ENCODE data around the gene TTLL9. TPM values are rescaled to one million over a fixed set of nuclear protein-coding genes. Genes with fewer than 3 reads are reported as not detected.

The TTLL9 gene
- total RNA-seq, 1 donor from 2014 or later: 0.23 TPM

DNA sequence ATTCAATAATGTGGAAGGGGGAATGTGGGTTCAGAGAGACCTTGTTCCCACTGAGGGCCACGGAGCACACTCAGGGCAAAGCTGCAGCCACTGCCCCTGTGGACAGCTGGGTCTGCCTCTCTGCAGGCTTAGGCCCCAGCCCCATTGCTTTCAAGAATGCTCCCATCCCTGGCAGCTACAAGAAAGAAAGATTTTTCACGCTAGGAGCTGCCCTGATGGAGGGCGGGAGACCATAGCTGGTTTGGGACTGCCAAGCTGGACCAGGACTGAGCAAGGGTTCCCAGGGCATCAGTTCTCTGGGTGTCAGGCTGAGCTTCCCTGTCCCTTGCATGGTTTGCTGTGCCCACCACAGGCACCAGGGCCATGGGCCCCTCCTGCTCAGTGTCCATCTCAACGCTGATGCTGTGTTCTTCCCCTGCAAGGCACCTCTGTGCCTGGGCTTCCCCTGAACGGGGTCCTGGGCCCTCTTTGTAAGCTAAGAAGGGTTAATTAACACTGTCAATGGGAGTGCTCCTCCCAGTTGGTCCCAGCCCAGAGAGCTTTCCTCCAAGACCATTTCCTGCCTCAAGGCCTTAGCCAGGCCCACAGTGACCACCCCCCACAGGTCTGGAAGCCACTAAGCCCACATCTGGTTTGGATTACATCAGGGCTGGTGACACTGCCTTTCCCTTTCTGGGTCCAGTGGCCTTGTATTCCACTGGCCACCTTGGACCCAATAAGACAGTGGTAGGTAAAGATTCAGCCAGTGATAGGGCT lies 33.4 kb upstream of the TTLL9 start:
- DNase-seq (ENCODE audit: extremely low read depth, low read depth, low spot score): no peak

DNA sequence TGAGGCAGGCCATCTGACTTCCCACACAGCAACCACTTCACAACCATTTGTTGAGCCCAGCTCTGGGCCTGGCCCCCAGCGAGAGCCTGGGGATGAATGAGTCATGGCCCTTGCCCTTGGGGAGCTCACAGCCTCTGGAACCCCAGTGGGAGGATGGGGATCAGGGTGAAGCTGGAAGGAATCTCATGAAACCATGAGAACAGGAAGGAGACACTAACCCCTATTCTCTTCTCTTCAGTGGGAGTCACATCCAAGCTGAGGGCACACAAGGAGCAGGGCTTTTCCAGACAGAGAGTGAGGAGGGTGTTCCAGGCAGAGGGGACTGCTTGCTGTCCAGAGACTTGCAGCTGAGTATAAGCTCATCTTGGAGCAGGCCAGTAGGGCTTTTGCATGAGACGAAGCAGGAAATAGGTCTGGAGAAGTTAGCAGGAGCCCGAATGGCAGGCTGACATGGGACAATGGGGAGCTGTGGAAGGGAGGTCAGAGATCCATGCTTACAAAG lies 32.5 kb upstream of the TTLL9 start:
- DNase-seq (ENCODE audit: extremely low read depth, low read depth, low spot score): no peak

DNA sequence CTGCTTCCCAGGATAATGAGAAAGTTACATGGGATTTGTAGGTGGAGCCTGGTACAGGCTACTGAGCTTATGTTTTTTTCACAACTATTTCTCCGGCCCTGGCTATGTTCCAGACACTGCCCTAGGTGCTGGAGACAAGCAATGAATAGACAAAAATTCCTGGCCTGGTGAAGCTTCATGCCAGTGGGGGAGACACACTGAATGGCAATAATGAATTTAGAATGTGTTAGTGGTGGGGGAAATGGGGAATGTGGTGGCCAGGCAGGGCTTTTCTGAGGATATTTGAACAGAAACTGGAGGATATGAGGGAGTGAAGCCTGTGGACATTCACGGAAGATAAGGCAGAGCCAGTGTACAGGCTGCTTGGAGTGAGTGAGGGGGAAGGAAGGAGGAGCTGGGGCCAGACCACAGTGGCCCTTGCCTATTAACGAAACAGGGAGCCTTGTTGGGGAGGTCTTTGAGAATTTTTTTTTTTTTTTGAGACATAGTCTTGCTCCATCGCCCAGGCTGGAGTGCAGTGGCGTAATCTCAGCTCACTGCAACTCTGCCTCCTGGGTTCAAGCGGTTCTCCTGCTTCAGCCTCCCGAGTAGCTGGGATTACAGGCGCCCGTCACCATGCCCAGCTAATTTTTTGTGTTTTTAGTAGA lies 31.7 kb upstream of the TTLL9 start:
- no peak for DNase-seq (ENCODE audit: extremely low read depth, low read depth, low spot score)

DNA sequence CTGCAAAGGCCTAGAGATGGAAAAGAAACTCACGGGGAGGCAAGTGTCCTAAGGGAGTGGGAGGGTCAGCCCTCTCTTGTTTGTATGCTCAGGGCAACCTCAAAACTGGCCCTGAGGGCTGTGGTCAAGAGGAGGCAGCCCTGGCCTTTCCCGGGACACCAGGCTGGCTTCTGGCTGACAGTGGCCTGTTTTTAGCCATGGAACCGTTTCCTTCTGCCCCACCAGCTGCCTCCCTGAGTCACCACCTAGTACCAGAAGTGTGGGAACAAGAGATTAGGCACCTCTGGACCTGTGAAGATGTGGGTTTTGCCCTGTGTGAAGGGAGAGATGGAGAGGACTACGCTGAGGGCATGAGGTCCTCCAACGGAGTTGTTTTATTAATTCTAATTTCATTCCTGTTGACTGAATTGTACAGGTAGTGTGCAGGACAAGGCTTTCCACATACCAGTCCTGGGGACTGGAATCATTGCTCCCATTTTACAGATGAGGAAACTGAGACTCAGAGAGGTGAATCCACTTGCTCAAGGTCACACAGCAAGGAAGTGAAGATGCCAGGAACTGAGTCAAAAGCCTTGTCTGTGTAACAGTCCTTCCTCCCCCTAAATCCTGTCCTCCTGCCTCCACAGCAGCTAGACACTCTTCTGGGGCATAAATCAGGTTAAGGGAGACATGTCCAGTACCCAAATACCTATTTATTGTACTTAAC lies 30.5 kb upstream of the TTLL9 start:
- DNase-seq (ENCODE audit: extremely low read depth, low read depth, low spot score): no peak

DNA sequence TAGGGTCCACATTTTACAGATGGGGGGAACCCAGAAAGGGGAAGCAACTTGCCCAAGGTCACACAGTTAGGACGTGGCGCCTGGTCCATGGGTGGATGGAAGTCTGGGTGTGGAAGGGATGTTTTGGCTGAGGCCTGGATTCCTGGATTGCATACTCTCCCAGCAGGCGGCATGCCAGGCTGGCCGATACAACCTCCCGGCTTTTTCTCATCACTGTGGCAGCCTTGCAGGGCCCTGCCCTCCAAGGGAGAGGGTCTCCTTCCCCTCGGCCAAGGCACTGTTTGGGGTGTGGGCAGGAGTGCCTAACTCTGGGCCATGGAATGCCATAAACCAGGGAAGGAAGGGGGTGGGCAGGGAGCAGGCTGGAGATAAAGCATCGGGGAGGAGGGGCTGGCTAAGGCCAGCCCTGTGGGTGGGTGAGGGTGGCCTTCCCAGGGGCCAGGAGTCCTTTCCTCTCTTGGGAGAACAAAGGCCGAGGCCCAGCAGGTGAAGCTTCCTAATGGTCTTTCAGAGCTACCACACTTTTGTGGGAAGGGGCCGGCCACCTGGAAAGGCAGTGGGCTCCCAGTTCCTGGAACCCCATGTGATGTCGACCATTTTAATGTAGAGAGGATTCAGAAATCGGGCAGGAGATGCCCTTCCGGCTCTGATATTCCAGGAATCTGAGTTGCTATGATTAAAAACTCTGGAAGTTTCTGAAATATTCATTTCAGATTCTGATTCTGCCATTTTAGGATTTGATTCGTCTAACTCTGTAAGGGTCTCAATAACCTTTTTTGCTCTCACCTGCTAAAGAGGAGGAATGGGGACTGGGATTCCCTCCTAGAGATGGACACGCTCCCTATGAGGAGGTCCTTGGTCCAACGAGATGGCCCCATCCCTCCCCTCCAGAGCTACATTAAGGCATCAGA lies 29.3 kb upstream of the TTLL9 start:
- DNase-seq (ENCODE audit: extremely low read depth, low read depth, low spot score): no peak

DNA sequence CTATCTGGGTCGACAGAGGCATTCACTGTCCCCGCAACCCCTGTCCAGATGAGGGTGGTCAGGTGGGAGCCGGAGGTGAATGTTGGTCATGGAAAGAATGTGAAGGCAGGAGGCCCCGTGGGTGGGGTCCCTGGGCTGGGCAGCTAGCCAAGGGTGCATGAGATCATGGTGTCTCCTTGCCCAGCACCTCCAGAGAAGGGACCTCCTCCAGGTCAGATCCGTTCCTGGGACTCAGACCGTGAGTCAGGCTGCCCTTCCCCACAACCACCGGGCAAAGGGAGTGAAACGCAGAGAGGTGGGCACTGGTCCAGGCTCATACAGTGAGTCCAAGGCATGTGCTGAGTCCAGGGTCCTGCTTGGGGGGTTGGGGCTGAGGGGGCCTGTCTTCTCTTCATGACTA lies 28.5 kb upstream of the TTLL9 start:
- DNase-seq (ENCODE audit: extremely low read depth, low read depth, low spot score): no peak

DNA sequence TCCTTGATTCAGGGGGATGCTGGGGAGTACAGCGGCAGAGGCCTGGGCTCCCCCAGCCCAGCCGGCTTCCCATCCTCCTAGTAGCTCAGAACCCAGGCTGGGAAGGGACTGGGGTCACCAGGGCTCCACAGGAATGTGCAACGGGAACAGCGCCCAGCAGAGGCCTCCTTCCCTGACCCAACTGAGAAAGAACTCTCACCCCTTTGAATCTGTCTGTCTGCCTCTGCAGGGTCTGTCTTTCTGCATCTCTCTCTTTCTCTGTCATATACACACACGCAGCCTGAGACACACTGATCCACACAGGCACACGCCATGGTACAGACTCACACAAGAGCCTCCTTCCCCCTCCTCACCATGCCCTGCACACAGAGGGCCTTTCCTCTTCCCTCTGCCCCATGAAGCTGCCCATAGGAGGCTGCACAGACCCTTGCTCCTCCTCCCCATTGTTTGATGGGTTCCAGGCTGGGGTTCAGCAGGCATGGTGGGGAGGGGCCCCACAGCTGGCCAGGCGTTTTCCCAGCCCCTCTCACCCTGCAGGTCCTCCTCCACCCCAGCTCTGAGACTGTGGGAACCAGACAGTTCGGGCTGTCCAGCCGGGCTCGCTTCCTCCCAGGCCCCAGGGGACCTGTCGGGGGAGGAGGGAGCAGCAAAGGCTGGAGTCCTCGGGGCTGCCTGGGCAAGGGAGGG lies 27.8 kb upstream of the TTLL9 start:
- DNase-seq (ENCODE audit: extremely low read depth, low read depth, low spot score): no peak

DNA sequence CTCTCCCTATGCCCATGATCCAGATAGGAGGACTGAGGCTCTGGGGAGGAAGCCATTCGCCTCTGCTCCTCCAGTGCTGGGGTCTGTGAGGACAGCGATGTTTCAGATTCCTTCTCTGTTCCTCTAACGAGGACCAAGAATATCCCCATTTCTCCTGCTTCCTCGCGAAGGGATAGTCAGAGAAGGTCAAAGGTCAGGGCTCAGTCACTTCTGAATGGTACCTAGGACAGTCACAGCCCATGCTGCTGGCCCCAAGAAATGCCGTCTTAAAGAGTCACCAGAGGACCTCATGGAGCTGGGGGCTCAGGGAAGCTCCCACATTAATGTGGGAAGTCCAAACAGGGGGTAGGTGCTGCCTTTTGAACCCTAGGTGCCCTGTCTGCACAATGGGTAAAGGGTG lies 27.1 kb upstream of the TTLL9 start:
- no peak for DNase-seq (ENCODE audit: extremely low read depth, low read depth, low spot score)

DNA sequence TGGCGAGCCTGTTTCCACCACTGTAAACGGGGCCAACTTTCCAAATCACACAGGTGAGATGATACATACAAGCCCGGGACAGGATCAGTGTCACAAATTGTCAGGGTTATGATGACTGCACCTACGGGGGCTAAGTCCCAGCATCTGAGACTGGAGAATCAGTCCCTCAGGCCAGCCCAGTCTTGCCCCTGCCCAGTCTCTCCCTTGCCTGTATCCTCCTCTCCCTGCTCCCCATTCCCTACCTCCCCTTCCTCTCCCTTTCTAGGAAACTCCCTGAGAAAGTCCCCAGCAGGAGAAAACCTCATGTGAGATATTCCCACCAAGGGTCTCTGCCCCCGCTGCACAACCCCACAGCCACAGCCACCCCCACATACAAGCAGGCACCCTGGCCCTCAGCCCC lies 26.6 kb upstream of the TTLL9 start:
- DNase-seq (ENCODE audit: extremely low read depth, low read depth, low spot score): no peak

DNA sequence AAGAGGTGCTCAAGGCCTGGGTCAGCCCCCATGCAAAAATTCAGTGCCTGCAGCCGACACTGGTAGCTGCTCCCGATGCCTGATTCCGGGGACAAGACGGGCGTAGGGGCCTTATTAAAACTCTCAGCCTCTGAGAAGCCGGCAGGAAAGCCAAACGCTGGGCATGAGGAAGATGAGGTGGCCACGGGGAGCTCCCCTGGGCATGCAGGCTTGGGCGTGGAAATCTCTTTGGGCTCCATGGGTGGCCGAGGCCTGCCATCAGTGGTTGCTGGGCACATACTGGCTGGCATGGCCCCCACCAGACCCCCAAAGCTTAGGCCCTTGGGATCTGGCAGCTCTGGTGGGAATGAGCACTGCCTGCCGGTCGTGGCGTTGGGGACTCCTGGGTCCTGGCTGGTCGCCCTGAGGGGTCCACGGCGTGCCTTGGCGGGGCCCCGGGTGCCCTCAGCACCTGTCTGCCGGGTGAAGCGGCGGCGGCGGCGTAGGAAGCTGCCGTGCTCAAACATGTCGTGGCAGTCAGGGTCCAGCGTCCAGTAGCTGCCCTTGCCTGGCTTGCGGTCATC lies 25.6 kb upstream of the TTLL9 start:
- no peak for DNase-seq (ENCODE audit: extremely low read depth, low read depth, low spot score)

DNA sequence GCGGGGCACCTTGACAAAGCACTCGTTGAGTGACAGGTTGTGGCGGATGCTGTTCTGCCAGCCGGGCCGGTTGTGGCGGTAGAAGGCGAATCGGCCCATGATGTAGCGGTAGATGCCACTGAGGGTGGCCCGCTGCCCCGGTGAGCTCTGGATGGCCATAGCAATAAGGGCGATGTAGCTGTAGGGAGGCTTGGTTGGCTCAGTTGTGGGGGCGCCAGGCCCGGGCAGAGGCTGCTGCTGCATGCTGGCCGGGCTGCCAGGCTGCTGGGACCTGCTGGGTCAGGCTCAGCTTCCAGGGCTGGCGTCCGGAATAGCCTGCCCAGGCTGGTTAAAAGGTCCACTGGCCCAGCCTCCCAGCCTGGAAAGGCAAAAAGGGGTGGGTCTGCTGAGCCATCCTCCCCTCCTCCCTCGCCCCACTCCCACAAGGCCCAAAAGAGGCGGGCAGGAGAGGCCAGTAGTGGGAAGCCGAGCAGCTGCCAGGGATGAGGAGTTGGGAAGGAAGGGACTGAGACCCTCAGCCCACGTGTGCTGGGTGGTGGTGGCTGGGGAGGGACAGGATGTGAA lies 25.1 kb upstream of the TTLL9 start, which contains the start of gene FOXS1:
Gene FOXS1 (minus strand): TSS at position 305 of the 564 bp plus-strand sequence. CDS start 62 bp downstream, at position 243.
- DNase-seq (ENCODE audit: extremely low read depth, low read depth, low spot score): no peak

DNA sequence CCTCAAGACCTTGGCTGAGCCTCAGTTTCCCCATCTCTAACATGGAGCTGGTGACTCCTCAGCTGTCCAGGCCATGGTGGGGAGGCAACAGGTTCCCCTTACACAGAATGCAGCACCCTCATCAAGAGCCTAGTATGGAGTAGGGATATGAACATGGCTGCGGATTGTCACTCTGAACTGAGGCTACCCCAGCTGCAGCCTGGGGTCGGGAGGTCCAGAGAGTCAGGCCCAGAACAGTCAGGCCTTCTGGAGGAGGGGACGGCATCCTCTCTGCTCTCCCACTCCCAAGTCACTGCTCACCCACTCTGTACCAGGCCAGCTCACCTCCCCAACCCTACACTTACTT lies 23.7 kb upstream of the TTLL9 start:
- DNase-seq (ENCODE audit: extremely low read depth, low read depth, low spot score): no peak

DNA sequence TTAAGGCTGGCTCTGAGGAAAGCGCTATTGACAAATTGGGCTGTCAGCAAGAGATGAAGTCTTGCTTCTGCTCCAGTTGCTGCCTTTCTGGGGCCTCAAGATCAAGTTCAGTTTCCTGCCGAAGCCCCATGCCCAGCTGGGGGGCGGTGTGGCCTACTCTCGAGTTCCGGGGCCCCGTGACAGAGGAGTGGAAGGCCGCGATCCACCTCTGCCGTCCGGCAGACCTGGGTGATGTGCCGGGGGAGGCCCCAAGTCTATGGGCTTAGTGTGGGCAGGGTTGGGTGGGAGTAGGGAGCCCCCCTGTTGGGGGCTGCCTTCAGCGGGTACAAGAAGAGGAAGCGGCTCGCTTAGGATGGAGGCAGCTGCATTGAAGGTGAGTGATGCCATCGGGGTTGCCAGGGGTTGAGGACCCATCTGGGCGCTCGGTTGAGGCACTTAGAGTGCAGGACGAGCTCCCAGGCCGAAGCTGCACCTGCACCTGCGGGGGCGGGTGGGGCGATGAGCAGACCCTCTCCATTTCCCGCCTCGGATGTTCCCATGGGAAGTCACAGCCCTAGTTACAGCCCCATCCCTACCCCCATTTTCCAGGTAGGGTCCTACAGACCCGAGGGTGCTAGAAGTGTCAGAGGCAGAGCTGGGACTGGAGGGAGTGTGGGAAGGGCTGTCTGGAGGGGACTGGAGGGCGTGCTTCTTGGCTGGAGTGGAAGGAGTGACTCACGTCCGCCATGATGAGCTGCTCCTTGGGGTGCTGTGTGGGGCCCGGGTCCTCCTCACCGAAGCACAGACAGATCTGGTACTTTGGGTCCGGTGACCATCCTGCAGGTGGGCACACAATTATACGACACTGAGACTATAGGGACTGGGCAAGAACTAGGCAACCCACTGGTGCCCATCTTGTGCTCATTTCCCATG lies 22.1 kb upstream of the TTLL9 start:
- DNase-seq (ENCODE audit: extremely low read depth, low read depth, low spot score): no peak

DNA sequence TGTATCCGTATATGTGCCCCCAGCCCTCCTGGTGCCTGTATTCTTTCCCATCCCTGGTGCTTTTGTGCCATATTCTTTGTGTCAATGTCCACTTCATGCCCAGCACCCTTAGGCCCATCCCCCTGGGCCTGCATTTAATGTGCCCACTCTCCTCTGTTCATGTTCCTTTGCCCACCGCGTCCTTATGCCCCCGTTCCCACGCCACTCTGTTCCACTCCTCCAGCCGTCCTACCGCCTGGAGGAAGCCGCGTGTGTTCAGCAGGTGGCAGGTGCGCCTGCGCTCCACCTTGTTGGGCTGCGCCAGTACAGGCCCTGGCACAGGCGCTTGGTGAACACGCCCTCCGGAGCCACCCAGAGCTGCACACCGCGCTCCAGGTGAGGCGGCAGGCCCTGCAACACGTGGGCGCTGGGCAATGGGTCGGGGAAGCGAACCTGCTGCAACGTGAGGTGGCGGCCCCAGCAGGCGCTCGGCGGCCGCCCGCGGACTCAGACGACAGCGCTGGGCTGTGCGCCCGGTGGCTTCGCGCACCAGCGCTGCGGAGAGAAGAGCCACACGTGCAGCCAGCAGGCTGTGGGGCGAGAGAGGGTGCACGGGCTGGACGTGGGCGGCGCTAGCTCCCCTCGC lies 21.0 kb upstream of the TTLL9 start:
- DNase-seq (ENCODE audit: extremely low read depth, low read depth, low spot score): no peak

DNA sequence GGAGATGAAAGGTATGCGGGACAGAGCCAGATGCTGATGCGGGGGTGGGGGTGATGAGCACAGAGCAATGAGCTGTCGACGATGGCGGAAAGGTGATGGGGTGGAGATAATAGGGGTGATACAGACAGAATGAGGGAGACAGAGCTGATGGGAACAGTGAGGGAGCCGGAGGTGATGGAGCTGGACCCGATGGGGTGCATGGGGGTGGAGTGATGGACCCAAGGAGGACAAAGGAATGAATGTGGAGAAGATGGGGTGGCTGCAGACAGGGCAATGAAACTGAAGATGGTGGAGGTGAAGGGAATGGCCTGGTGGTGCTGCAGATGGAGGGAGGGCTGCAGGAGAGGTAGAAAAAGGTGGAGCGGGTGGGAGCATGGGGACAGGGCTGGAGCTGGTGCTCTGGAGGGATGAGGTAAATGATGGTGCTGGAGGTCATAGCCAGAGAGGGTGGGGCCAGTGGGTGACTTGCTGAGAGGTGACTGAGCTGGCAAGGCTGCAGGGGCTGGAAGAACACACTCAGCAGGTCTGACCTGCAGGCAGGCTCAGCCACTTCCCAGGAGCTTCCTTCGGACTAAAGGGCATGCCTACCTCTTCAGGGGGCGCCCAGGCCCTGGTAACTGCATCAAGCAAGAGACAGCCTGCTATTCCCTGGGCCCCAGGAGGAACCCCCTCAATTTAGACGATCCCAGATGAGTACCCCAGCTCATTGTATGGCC lies 19.0 kb upstream of the TTLL9 start:
- no peak for DNase-seq (ENCODE audit: extremely low read depth, low read depth, low spot score)

DNA sequence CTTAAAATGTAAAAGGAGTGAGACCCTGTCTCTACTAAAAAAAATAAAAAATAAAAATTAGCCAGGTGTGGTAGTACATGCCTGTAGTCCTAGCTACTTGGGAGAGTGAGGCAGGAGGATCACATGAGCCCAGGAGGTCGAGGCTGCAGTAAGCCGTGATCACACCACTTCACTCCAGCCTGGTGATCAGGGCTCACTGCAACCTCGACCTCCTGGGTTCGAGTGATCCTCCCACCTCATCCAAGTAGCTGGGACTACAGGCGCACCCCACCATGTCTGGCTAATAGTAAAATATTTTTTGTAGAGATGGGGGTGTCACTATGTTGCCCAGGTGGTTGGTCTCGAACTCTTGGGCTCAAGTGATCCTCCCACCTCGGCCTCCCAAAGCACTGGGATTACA lies 17.0 kb upstream of the TTLL9 start:
- no peak for DNase-seq (ENCODE audit: extremely low read depth, low read depth, low spot score)

DNA sequence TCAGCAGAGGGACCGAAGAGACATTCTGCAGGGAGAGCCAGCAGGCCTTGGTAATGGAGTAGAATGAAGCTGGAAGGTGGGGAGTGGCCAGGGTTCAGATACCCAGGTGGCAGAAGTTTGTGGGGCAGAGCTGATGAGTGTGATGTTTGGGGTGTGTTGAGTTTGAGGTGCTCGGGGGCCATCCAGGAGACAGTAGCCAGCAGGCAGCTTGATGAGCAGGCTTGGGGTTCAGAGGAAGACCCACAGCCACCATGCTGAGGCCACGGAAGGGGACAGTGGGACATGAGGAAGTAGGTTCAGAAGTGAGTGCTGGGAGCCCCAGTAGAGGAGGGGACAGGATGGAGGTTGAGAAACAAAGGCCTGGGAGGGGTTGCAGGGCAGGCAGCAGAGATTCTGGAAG lies 13.9 kb upstream of the TTLL9 start:
- DNase-seq (ENCODE audit: extremely low read depth, low read depth, low spot score): no peak
